GM18505 (cell line): ENCODE data around the gene YIF1B.

Experiments
- ATAC-seq: cut with Tn5 transposase; IDR thresholded peaks from one replicate; pipeline ENCODE4 v1.9.1; 2021; ENCODE audit not compliant: unreplicated experiment
- POLR2A ChIP-seq: IDR thresholded peaks from 4 replicates; pipeline ENCODE4 v1.6.1; 2011; ENCODE audit warnings: borderline replicate concordance; ENCODE audit not compliant: insufficient read depth, insufficient read length; ENCODE audit errors: extremely low read depth

The YIF1B gene

DNA sequence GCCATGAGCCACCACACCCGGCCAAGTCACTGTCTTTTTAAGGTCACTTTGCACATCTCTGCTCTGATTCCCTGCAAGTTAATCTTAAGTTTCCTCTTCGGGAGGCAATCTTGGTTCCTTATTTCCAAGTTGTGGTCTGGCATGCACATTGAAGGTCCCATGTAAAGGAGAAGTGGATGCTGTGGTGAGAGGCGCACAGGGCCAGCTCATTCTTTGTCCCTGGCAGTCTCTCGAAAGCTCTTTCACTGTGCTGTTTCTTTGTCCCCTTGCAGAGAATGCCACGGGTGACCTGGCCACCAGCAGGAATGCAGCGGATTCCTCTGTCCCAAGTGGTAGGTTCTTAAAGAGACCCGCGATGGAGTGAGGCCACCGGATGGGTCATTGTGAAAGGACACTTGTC, 28.1 kb downstream of the YIF1B start:
- no peak for TF ChIP-seq POLR2A
- ATAC-seq, result no peak

- TF ChIP-seq POLR2A, result no peak
- no peak for ATAC-seq
Measured at GRCh38 chr19:38285567-38285966, 30.2 kb downstream of the YIF1B start.

- TF ChIP-seq POLR2A, result no peak
- no peak for ATAC-seq
Measured at GRCh38 chr19:38284422-38284821, 31.3 kb downstream of the YIF1B start.

DNA sequence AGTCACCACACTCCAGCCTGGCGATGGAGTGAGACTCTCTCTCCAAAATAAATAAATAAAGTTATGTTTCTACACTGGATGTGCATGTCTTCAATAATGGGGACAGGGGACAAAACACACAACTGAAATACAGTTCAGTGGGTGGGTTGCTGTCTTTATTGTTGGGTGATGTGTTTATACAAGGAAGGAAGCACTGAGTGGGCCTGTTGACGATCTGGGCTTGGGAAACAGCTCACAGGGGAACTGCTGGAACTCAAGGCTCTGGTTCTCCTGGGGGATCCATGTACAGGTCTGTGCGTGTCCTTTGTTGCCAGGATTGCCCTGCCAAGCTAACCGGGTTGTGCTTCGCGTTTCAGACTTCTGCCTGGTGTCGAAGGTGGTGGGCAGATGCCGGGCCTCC, 32.5 kb downstream of the YIF1B start:
- no peak for TF ChIP-seq POLR2A
- no peak for ATAC-seq

- no peak for ATAC-seq
- TF ChIP-seq POLR2A, result no peak
Measured at GRCh38 chr19:38281811-38282566, 33.8 kb downstream of the YIF1B start.

GRCh38 chr19:38280030-38280921, 35.5 kb downstream of the YIF1B start:
- TF ChIP-seq POLR2A, result no peak
- ATAC-seq, result no peak

DNA sequence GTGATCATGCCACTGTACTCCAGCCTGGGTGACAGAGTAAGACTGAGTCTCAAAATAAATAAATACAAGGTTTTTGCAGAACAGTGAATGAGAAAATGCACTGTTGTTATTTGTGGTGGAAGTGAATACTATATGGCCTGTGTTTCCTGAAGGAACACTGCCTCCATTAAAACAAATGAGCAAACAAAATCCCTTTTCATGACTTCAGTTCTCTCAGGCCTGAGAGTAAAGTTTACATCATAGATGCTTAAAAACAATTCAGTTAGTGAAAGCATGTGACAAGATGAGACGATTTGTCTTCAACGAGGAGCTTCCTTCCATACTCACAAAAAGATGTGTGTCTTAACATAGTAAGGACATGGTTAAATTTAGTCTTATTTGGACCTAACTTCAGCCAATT, 37.0 kb downstream of the YIF1B start:
- no peak for ATAC-seq
- no peak for TF ChIP-seq POLR2A

DNA sequence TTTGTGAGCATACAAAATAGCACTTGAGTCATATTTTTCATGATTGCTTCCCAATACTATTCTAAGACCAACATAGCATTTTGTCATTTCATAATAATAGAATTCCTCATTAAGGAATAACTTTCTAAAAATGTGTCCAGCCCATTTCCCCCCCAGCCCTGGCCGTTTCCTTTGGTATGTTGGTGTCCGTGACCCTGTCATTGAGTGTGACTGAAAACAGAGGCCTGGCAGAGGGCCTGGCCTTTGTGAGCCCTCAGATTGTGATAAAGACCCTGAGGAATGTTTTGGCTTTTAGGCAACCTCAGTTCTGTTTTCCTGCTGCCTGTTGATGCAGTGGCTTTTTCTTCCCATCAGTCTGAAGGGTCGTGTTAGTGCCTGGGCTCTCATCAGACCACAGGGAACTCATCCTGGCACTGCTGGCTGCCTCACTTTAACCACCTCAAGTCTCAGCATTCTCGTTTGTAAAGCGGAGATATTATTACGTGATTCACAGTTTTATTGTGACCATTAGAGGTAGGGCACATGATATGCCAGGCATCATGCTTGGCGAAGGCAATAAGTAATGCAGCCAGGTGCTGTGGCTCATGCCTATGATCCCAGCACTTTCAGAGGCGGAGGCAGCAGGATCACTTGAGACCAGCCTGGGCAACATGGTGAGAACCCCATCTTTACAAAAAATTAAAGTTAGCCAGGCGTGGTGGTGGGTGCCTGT, 37.6 kb downstream of the YIF1B start:
- no peak for ATAC-seq
- TF ChIP-seq POLR2A, result no peak

GRCh38 chr19:38277549-38277948, 38.2 kb downstream of the YIF1B start:
- TF ChIP-seq POLR2A, result no peak
- no peak for ATAC-seq

DNA sequence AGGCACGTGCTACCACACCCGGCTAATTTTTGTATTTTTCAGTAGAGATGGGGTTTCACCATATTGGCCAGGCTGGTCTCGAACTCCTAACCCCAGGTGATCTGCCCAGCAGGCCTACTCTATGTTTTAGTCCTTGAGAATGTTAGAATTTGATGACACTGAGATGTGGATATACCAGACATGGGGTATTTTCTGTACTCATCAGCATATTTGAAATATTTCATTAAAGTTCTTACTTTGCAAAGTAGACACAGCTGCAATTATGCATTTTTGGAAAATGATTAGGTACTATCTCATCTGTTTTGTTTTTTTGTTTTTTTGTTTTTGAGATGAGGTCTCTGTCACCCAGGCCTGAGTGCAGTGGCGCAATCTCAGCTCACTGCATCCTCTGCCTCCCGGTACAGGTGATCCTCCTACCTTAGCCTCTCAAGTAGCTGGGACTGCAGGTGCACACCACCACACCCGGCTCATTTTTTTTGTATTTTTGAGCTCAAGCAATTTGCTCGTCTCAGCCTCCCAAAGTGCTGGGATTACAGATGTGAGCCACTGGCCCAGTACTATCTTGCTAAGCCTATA, 38.7 kb downstream of the YIF1B start:
- no peak for ATAC-seq
- no peak for TF ChIP-seq POLR2A

DNA sequence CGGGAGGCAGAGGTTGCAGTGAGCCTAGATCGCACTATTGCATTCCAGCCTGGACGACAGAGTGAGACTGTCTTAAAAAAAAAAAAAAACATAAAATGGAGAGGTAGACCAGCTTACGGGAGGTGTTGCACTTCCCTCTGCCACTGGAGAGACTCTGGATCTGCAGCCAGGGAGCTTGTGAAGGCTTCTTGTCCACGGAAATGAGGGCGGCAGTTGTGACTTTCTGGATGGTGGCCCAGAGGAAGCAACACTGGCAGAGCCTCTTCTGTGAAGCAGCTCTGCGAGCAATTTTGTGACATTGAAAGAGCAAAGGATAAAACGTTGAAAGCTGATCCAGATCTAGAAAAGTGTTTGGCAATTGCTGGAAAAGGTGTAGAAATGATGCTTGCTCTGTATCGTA, 41.0 kb downstream of the YIF1B start:
- no peak for ATAC-seq
- no peak for TF ChIP-seq POLR2A

DNA sequence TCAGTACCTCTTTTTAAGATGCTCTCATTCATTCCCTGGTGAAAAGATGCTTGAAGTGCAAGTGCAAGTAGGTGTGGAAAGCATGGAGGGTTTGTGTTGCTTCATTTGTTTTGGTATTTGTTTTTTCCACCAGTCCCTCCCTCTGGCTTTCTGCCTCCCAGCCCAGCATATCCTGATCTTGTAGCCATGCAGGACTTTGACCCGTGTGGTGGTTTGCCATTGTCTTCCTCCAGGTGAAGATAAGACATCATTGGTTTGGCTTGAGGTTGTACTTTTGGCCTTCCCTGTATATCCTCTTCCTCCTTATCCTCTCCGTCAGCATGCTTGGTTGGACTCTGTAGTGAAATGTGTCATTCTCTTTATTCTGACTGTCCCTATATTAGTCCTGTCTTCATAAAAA, 42.2 kb downstream of the YIF1B start:
- ATAC-seq, result no peak
- no peak for TF ChIP-seq POLR2A

DNA sequence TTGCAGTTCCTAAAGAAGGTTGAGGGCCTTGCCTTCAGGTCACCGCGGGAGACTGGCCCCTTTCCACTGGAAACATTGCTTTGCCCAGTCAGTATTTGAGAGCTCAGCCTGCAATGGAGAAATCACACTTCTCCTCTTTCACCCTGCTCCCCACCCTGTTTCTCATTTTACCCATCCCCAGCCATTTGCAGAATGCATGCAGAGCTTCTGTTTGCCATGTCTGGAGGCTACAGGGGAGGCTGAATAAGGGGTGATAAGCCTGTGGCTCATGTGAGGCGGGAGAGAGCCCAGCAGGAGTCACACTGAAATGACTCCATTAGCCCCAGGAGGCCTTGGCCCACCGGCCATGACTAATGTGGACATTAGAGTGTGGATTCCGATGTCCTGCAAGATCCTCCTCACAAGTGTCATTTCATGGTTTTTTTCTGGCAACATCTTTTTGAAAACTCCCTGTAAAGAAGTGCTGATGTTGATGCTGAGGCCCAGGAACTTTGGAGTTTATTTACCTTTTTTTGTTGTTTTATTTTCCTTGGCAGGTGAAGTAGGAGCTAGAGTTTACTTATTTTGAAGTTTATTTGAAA, 45.1 kb downstream of the YIF1B start:
- no peak for ATAC-seq
- TF ChIP-seq POLR2A, result no peak

DNA sequence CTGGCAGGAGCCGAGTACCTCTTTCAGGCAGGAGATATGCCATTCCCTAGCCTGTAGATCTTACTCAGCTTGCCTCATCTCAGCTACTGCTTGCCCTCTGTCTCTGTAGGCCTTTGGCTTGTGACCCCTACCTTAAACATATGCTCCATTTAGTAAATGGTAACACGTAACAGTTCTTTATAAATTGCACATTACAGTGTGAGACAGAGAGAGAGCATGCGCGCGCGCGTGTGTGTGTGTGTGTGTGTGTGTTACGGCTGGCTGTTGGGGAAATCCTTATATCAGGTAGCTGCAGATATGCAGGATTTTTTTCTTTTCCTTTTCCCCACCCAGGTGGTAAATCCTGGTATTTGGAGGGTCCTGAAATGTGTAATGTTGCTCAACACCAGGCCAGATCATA, 47.2 kb downstream of the YIF1B start:
- TF ChIP-seq POLR2A, result no peak
- no peak for ATAC-seq
